ENCODE measurements around the gene FAM9C. TPM values are rescaled to one million over a fixed set of nuclear protein-coding genes. Genes with fewer than 3 reads are reported as not detected.

Gene FAM9C
- total and polyA plus RNA-seq, 2 of the 4 experiments (the other 2 are of a cell fraction): not detected

GRCh38 chrX:13001097-13001496 lies 43.3 kb downstream of the FAM9C start:
- no peak overlapping the region for H4K91ac ChIP-seq (ENCODE audit: insufficient read depth, low read depth, low read length)
- no peak overlapping the region for H4K8ac ChIP-seq (ENCODE audit: low read depth in 2 of 2, low read length in 2 of 2)
- no peak overlapping the region for H3K27ac ChIP-seq (ENCODE audit: insufficient read depth, low read length)
- H2BK5ac ChIP-seq (ENCODE audit: low read depth, low read length, poor library complexity, severe bottlenecking): no peak overlapping the region
- no peak for DNase-seq
- no peak overlapping the region for H2BK20ac ChIP-seq (ENCODE audit: low read depth, low read length)
- H2BK15ac ChIP-seq (ENCODE audit: low read depth, low read length): no peak overlapping the region
- H3K56ac ChIP-seq (ENCODE audit: extremely low read depth, insufficient read depth, low read length): no peak overlapping the region
- in situ Hi-C loops (cut with MboI; ENCODE audit: low sequenced_read_pairs) (no loop called here), dilution Hi-C loops (cut with HindIII; ENCODE audit: low sequenced_read_pairs, unreplicated experiment) (no loop called here), intact Hi-C loops (cut with micrococcal nuclease) (no loop called here)
- H3K27me3 ChIP-seq (ENCODE audit: control insufficient read depth, insufficient read depth, low read length): no peaks in the 10 kb centered on the region
- no peak overlapping the region for H3K4me2 ChIP-seq (ENCODE audit: low read depth, low read length)
- no peak overlapping the region for H4K5ac ChIP-seq (ENCODE audit: low read depth, low read length)
- ChIA-PET CTCF (no interaction called here), POLR2A (ENCODE audit: unreplicated experiment) (no interaction called here)
- H3K14ac ChIP-seq (replicated peaks; ENCODE audit: low read depth, low read length): no peak overlapping the region
- H3K79me1 ChIP-seq (ENCODE audit: low read depth in 1 of 2, low read length in 2 of 2): no peaks in the 10 kb centered on the region
- no peak overlapping the region for H2AK5ac ChIP-seq (ENCODE audit: low read depth, low read length)
- WGBS, 2 experiments (ENCODE audit: extremely low coverage in 2 of 2, insufficient read length in 1 of 2): 92% methylated on average over 2 of the region's 5 CpGs; no CpG with 5 or more reads in 1 of the 2 experiments
- no peak overlapping the region for H2AFZ ChIP-seq (replicated peaks; ENCODE audit: low read length, poor library complexity)
- TF ChIP-seq POLR2A (IDR thresholded peaks at IDR 0.05; ENCODE audit: low read depth, low read length) (no peak), MAZ (IDR thresholded peaks at IDR 0.05; ENCODE audit: borderline replicate concordance, low read depth, low read length) (no peak), RCOR1 (IDR thresholded peaks at IDR 0.05; ENCODE audit: insufficient replicate concordance, low read length) (no peak), BHLHE40 (IDR thresholded peaks at IDR 0.05; ENCODE audit: low read depth, low read length) (no peak), CHD1 (IDR thresholded peaks at IDR 0.05; ENCODE audit: low read depth, low read length) (no peak), NFE2L2 (IDR thresholded peaks at IDR 0.05; ENCODE audit: low read depth, low read length) (no peak), USF2 (IDR thresholded peaks at IDR 0.05; ENCODE audit: low read depth, low read length) (no peak), RAD21 (IDR thresholded peaks at IDR 0.05; ENCODE audit: low read length) (no peak), MXI1 (IDR thresholded peaks at IDR 0.05; ENCODE audit: borderline replicate concordance, low read depth, low read length) (no peak)
- no peak overlapping the region for H3K4me3 ChIP-seq (ENCODE audit: insufficient read depth, low read depth, low read length)
- no peak overlapping the region for H2AK9ac ChIP-seq (replicated peaks; ENCODE audit: low read depth, low read length, poor library complexity)
- H3K23ac ChIP-seq (ENCODE audit: low read depth, low read length): no peak overlapping the region
- no peaks in the 10 kb centered on the region; the same call in 1 of the 2 replicates for H3K4me1 ChIP-seq (ENCODE audit: control insufficient read depth, insufficient read depth, low read length)
- BruUV-seq (replicated peaks): no TSS peak
- no peak overlapping the region for H3K4ac ChIP-seq (ENCODE audit: low read depth, low read length)
- no peaks in the 10 kb centered on the region for H3K9me1 ChIP-seq (ENCODE audit: insufficient read depth, low read length)
- H3K9me3 ChIP-seq (ENCODE audit: control insufficient read depth, insufficient read depth, low read length): no peaks in the 10 kb centered on the region
- H2BK120ac ChIP-seq (ENCODE audit: low read depth, low read length): no peak overlapping the region
- no peaks in the 10 kb centered on the region for H4K20me1 ChIP-seq (ENCODE audit: insufficient read depth, low read length)
- H3K9ac ChIP-seq (ENCODE audit: low read depth, low read length): no peak overlapping the region
- H3K36me3 ChIP-seq (ENCODE audit: control insufficient read depth, insufficient read depth, low read length): no peaks in the 10 kb centered on the region
- no peak overlapping the region for H3K18ac ChIP-seq (ENCODE audit: low read depth, low read length)
- no peak for ATAC-seq (ENCODE audit: low read depth)
